CD4-positive, alpha-beta T cell treated with Interleukin-2 at 100 ng/mL for 4 hours (primary cell): ENCODE data around the gene PRXL2A.
"Not testable (repeated sequence)": the region's sequence is repeated elsewhere in the genome, so short reads cannot be mapped to it uniquely, and the experiment has no call there.

Experiments
- DNase-seq: peaks from one replicate; pipeline ENCODE4 v3.0.0-alpha.2; 2020; ENCODE audit warnings: low spot score

The PRXL2A gene

GRCh38 chr10:80475641-80476040 is 67.3 kb downstream of the PRXL2A start:
- DNase-seq = not testable (repeated sequence)

DNA sequence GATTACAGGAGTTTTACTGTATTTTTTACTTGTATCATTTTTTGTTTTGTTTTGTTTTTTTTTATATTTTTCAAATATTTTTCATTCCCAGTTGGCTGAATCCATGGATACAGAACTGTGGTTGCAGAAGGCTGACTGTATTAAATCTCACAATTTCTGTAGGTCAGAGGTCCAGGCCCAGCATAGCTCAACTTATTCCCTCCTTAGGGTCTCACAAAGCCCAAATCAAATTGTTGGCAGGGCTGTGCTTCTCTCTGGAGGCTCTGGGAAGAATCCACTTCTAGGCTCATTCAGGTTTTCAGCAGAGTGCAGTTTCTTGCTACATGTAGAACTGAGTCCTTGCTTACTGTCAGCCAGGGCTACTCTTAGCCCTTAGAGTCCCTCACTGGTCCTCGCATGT is 68.3 kb downstream of the PRXL2A start:
- DNase-seq = no peak

DNA sequence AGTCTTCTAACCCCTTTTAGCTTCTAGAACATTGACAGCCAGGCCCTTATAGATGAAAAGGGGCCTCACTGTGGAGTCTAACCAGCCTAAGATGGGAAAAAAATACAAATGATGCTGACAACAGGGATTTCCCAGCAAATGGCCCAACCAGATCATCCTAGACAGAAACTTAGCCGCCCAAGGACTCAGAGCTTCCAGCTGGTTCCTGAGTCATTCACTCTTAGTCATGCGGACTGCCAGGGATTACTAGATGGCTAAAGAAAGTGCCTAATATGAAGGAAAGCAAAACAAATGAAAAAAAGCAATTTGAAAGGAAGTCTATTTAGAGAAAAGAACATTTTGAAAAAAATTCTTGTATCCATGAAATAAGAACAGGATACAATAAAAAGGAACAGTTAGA is 69.5 kb downstream of the PRXL2A start:
- no peak for DNase-seq

GRCh38 chr10:80480373-80480772 is 72.0 kb downstream of the PRXL2A start:
- not testable (repeated sequence) for DNase-seq

GRCh38 chr10:80480852-80481251 is 72.5 kb downstream of the PRXL2A start:
- DNase-seq = no peak

DNA sequence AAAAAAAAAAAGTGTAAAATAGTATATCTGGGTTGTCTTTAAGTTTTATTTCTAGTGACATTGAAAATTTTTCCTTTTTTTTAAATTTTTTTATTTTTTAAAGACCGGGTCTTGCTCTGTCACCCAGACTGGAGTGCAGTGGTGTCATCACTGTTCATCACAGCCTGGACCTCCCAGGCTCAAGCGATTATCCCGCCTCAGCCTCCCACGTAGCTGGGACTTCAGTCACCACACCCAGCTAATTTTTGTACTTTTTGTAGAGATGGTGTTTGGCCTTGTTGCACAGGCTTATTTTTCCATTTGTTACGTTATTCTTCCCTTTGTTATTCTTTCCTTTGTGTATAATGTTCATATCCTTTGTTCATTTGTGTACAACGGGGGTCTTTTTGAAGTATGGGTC is 75.9 kb downstream of the PRXL2A start:
- no peak for DNase-seq

DNA sequence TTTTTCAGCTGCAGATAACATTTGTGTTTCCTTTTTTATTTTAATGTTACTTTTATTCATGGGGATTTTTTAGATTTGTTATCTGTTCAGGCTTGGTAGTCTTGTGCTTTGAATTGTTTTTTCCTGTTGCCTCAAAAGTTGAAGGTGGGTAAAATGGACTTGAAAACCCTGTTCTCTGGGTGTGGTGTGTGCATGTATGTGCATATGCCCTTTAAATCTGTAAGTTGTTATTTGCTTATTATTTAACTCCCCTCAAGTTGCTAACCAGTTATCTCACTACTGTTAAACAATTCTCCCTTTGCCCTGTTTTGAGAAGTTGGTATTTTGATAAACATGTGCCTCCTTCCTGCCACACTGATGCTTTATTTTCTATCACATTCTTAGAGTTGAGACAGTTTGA is 76.3 kb downstream of the PRXL2A start:
- DNase-seq = no peak

GRCh38 chr10:80485076-80485945 is 77.0 kb downstream of the PRXL2A start:
- no peak for DNase-seq

GRCh38 chr10:80485946-80486764 is 77.8 kb downstream of the PRXL2A start:
- no peak for DNase-seq
